ENCODE data around the gene PTH1R. TPM values are rescaled to one million over a fixed set of nuclear protein-coding genes. Genes with fewer than 3 reads are reported as not detected.

The PTH1R gene
- total RNA-seq, 1 donor from 2014 or later: 6.2 TPM

DNA sequence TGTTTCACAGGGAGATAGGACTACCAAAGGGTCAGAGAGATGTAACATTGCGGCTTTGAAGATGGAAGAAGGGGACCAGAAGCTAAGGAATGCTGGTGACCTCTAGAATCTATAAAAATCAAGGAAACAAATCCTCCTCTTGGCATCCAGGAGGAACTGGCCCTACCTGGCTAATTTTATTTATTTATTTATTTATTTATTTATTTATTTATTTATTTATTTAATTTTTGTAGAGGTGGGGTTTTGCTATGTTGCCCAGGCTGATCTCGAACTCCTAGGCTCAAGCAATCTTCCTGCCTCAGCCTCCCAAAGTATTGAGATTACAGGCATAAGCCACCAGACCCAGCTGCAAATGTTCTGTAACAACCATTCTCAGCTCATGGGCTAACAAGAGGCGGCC is 34.0 kb upstream of the PTH1R start:
- Mint-ChIP-seq H3K27ac (ENCODE audit: unreplicated experiment) (no peak overlapping the region), H3K27me3 (ENCODE audit: unreplicated experiment) (peaks cover 3% of the 10 kb centered on the region), H3K4me3 (ENCODE audit: unreplicated experiment) (no peak overlapping the region), H3K9me3 (ENCODE audit: unreplicated experiment) (peaks cover 12% of the 10 kb centered on the region), H3K4me1 (ENCODE audit: unreplicated experiment) (peaks cover 5% of the 10 kb centered on the region), H3K36me3 (ENCODE audit: low read depth, unreplicated experiment) (peaks cover 8% of the 10 kb centered on the region)
- TF ChIP-seq, protein P1, sequence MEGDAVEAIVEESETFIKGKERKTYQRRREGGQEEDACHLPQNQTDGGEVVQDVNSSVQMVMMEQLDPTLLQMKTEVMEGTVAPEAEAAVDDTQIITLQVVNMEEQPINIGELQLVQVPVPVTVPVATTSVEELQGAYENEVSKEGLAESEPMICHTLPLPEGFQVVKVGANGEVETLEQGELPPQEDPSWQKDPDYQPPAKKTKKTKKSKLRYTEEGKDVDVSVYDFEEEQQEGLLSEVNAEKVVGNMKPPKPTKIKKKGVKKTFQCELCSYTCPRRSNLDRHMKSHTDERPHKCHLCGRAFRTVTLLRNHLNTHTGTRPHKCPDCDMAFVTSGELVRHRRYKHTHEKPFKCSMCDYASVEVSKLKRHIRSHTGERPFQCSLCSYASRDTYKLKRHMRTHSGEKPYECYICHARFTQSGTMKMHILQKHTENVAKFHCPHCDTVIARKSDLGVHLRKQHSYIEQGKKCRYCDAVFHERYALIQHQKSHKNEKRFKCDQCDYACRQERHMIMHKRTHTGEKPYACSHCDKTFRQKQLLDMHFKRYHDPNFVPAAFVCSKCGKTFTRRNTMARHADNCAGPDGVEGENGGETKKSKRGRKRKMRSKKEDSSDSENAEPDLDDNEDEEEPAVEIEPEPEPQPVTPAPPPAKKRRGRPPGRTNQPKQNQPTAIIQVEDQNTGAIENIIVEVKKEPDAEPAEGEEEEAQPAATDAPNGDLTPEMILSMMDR (IDR thresholded peaks at IDR 0.05; ENCODE audit: unreplicated experiment): no peak
- DNase-seq (ENCODE audit: low spot score): no peak

DNA sequence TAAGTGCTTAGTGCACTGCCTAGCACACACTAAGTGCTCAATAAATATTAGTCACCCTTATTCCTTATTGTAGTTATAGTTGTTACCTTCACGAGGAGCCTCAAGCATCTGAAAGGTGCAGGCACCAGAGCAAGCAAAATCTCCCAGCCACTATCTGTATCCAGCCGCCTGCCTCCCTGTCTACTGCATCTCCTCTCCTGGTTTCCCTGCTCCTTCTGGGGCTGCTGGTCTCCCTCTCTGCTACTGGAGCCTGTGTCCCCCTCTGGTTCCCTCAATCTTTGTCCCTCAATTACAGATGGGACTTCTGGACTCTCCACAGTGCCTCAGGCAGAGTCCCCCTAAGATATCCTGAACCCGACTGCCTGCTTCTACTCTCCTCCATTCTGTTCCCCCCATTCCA is 33.1 kb upstream of the PTH1R start:
- H3K36me3 Mint-ChIP-seq (ENCODE audit: low read depth, unreplicated experiment): peaks cover 1% of the 10 kb centered on the region
- peaks cover 5% of the 10 kb centered on the region for H3K4me1 Mint-ChIP-seq (ENCODE audit: unreplicated experiment)
- DNase-seq (ENCODE audit: low spot score): no peak
- H3K27me3 Mint-ChIP-seq (ENCODE audit: unreplicated experiment): peaks cover 3% of the 10 kb centered on the region
- H3K9me3 Mint-ChIP-seq (ENCODE audit: unreplicated experiment): peaks cover 6% of the 10 kb centered on the region
- no peak overlapping the region for H3K27ac Mint-ChIP-seq (ENCODE audit: unreplicated experiment)
- H3K4me3 Mint-ChIP-seq (ENCODE audit: unreplicated experiment): no peak overlapping the region
- TF ChIP-seq, protein P1 (IDR thresholded peaks at IDR 0.05; ENCODE audit: unreplicated experiment): no peak

GRCh38 chr3:46844881-46845312 is 32.6 kb upstream of the PTH1R start:
- no peak overlapping the region for H3K27ac Mint-ChIP-seq (ENCODE audit: unreplicated experiment)
- TF ChIP-seq, protein P1 (IDR thresholded peaks at IDR 0.05; ENCODE audit: unreplicated experiment): no peak
- H3K4me1 Mint-ChIP-seq (ENCODE audit: unreplicated experiment): peaks cover 5% of the 10 kb centered on the region
- peaks cover 3% of the 10 kb centered on the region for H3K27me3 Mint-ChIP-seq (ENCODE audit: unreplicated experiment)
- no peaks in the 10 kb centered on the region for H3K36me3 Mint-ChIP-seq (ENCODE audit: low read depth, unreplicated experiment)
- H3K4me3 Mint-ChIP-seq (ENCODE audit: unreplicated experiment): no peak overlapping the region
- H3K9me3 Mint-ChIP-seq (ENCODE audit: unreplicated experiment): peaks cover 4% of the 10 kb centered on the region
- no peak for DNase-seq (ENCODE audit: low spot score)

DNA sequence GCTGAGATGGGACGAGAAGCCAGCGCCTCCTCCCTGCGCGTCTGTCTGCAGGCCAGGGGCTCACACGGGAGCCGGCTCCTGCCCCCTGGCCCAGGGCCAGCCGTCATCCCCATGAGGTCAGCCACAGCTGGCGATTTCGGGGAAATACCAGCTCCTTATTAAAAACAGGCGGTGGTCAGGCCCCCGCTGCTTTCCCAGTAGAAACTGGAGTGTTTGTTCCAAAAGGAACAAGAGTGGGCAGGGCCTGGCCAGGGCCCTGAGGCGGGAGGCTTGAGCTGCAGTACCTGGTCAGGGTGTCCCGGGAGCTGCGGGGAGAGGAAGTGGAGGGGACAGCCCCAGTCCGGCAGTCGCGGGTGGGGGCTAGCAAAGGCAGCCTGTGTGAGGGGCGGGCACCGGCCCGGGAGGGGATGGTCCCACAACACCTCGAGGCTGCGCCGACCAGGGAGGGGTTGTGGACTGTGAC is 32.1 kb upstream of the PTH1R start:
- DNase-seq (ENCODE audit: low spot score): peak; percentile 2
- no peak overlapping the region for H3K4me3 Mint-ChIP-seq (ENCODE audit: unreplicated experiment)
- no peaks in the 10 kb centered on the region for H3K36me3 Mint-ChIP-seq (ENCODE audit: low read depth, unreplicated experiment)
- H3K27me3 Mint-ChIP-seq (ENCODE audit: unreplicated experiment): peaks cover 3% of the 10 kb centered on the region
- no peak overlapping the region for H3K27ac Mint-ChIP-seq (ENCODE audit: unreplicated experiment)
- H3K4me1 Mint-ChIP-seq (ENCODE audit: unreplicated experiment): peaks cover 5% of the 10 kb centered on the region
- peaks cover 4% of the 10 kb centered on the region for H3K9me3 Mint-ChIP-seq (ENCODE audit: unreplicated experiment)
- TF ChIP-seq, protein P1 (IDR thresholded peaks at IDR 0.05; ENCODE audit: unreplicated experiment): no peak

GRCh38 chr3:46845860-46846623 is 31.5 kb upstream of the PTH1R start:
- peak; percentile 68 for DNase-seq (ENCODE audit: low spot score)
- no peak overlapping the region for H3K27ac Mint-ChIP-seq (ENCODE audit: unreplicated experiment)

More at GRCh38 chr3:46845860-46846623, 31.5 kb upstream of the PTH1R start:
- no peak overlapping the region for H3K4me3 Mint-ChIP-seq (ENCODE audit: unreplicated experiment)
- peaks cover 3% of the 10 kb centered on the region for H3K27me3 Mint-ChIP-seq (ENCODE audit: unreplicated experiment)
- H3K4me1 Mint-ChIP-seq (ENCODE audit: unreplicated experiment): peaks cover 5% of the 10 kb centered on the region
- TF ChIP-seq, protein P1 (IDR thresholded peaks at IDR 0.05; ENCODE audit: unreplicated experiment): peak; percentile 38
- no peaks in the 10 kb centered on the region for H3K36me3 Mint-ChIP-seq (ENCODE audit: low read depth, unreplicated experiment)
- H3K9me3 Mint-ChIP-seq (ENCODE audit: unreplicated experiment): peaks cover 4% of the 10 kb centered on the region

All from endothelial cell (in vitro differentiated cells).